GM18498 (cell line): ENCODE results near the gene NCR3LG1.

ENCODE experiments used
- ATAC-seq: cut with Tn5 transposase; IDR thresholded peaks from one replicate; pipeline ENCODE4 v1.9.1; 2021; ENCODE audit warnings: mild to moderate bottlenecking, moderate library complexity; ENCODE audit not compliant: unreplicated experiment

Gene NCR3LG1

GRCh38 chr11:17369684-17370243, 18.2 kb downstream of the NCR3LG1 start:
- no peak for ATAC-seq

GRCh38 chr11:17371614-17372013, 20.0 kb downstream of the NCR3LG1 start:
- no peak for ATAC-seq

GRCh38 chr11:17375547-17375946, 23.9 kb downstream of the NCR3LG1 start:
- no peak for ATAC-seq

GRCh38 chr11:17376493-17376892, 24.9 kb downstream of the NCR3LG1 start:
- ATAC-seq: no peak

GRCh38 chr11:17378655-17379054, 27.1 kb downstream of the NCR3LG1 start:
- no peak for ATAC-seq

GRCh38 chr11:17379383-17380180, 28.0 kb downstream of the NCR3LG1 start:
- no peak for ATAC-seq

GRCh38 chr11:17381156-17381555, 29.6 kb downstream of the NCR3LG1 start:
- no peak for ATAC-seq

- ATAC-seq: no peak
These were observed 30.6 kb downstream of the NCR3LG1 start for GRCh38 chr11:17382046-17382728.

GRCh38 chr11:17383461-17383860, 31.9 kb downstream of the NCR3LG1 start:
- ATAC-seq: no peak

- peak; percentile 55 for ATAC-seq
These were observed 32.5 kb downstream of the NCR3LG1 start for GRCh38 chr11:17384002-17384511.

GRCh38 chr11:17385492-17385891, 33.9 kb downstream of the NCR3LG1 start:
- no peak for ATAC-seq

GRCh38 chr11:17385926-17386325, 34.3 kb downstream of the NCR3LG1 start:
- ATAC-seq: no peak

- ATAC-seq: peak; percentile 61
These were observed 34.9 kb downstream of the NCR3LG1 start for GRCh38 chr11:17386331-17387084.

- ATAC-seq: no peak
These were observed 35.7 kb downstream of the NCR3LG1 start for GRCh38 chr11:17387254-17387653.

- ATAC-seq: no peak
These were observed 36.2 kb downstream of the NCR3LG1 start for GRCh38 chr11:17387811-17388210.

GRCh38 chr11:17388609-17389210, 37.1 kb downstream of the NCR3LG1 start, which contains the start of gene KCNJ11:
Gene KCNJ11, minus strand, starts transcription at chr11:17388659. Its CDS starts 568 bp downstream, at chr11:17388091.
- peak; percentile 53 for ATAC-seq

- peak; percentile 74 for ATAC-seq
These were observed 37.8 kb downstream of the NCR3LG1 start for GRCh38 chr11:17389211-17389956.

GRCh38 chr11:17389957-17390649, 38.5 kb downstream of the NCR3LG1 start:
- no peak for ATAC-seq
